Measurements from ENCODE around the gene NEDD9.

Gene NEDD9

GRCh38 chr6:11149551-11149950 lies 82.9 kb downstream of the NEDD9 start:
- H3K4me3 ChIP-seq (ENCODE audit: low read depth, low read length) = no peak overlapping the region

GRCh38 chr6:11146117-11146826 lies 86.2 kb downstream of the NEDD9 start:
- no peak overlapping the region for H3K4me3 ChIP-seq (ENCODE audit: low read depth, low read length)

DNA sequence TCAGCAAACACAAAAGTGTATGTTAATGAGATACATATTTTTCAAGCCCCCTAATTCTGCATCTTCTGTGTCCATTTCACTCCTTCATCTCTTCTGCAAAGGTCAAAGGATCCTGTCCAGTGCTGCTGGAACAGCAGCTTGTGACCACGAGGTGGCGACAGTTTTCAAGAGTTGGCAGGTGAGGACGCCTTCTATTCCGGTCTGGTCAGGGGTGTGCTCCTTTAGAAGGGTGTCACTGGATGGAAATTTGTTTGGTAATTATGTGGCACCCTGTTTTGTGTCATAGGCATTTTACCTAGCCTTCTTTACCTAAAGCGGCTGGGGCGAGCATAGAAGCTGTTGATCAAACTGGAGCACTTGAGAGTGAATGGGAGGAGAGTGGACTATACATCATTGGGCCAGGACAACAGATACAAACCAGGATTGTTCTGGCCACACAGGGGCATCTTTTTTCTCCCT lies 88.0 kb downstream of the NEDD9 start:
- no peak overlapping the region for H3K4me3 ChIP-seq (ENCODE audit: low read depth, low read length)

GRCh38 chr6:11143394-11144371 lies 88.8 kb downstream of the NEDD9 start:
- H3K4me3 ChIP-seq (ENCODE audit: low read depth, low read length) = no peak overlapping the region

- H3K4me3 ChIP-seq (ENCODE audit: low read depth, low read length) = no peak overlapping the region
Measured at GRCh38 chr6:11142296-11143027, 90.0 kb downstream of the NEDD9 start.

DNA sequence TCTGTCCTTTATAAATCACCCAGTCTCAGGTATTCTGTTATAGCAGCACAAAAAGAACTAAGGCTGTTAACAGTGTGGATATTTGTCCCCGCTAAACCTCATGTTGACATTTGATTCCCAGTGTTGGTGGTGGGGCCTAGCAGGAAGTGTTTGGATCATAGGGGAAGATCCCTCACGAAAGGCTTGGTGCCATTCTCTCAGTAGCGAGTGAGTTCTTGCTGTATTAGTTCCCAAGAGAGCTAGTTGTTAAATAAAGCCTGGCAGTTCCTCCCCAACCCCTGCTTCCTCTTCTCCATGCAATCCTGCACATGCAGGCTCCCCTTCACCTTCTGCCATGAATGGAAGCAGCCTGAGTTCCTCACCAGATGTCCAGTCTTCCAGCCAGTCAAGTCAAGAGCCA lies 91.2 kb downstream of the NEDD9 start:
- no peak overlapping the region for H3K4me3 ChIP-seq (ENCODE audit: low read depth, low read length)

DNA sequence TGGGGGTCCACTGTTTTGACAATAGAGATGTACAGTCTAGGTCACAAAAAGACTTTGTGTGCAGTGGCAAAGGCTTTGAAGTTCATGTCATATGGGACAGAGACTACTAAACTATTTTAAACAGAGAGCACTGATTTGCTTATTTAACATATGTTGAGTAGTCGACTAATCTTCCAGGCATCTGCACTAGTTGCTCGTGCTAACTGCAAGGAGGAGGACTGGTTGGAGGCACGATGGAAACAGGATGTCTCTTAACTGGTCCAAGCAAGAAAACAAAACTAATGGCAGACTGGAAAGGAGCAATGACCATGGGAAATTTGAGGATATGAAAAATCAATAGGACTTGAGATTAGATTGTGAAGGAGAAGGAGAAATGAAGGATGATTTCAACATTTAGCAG lies 92.4 kb downstream of the NEDD9 start:
- no peak overlapping the region for H3K4me3 ChIP-seq (ENCODE audit: low read depth, low read length)

DNA sequence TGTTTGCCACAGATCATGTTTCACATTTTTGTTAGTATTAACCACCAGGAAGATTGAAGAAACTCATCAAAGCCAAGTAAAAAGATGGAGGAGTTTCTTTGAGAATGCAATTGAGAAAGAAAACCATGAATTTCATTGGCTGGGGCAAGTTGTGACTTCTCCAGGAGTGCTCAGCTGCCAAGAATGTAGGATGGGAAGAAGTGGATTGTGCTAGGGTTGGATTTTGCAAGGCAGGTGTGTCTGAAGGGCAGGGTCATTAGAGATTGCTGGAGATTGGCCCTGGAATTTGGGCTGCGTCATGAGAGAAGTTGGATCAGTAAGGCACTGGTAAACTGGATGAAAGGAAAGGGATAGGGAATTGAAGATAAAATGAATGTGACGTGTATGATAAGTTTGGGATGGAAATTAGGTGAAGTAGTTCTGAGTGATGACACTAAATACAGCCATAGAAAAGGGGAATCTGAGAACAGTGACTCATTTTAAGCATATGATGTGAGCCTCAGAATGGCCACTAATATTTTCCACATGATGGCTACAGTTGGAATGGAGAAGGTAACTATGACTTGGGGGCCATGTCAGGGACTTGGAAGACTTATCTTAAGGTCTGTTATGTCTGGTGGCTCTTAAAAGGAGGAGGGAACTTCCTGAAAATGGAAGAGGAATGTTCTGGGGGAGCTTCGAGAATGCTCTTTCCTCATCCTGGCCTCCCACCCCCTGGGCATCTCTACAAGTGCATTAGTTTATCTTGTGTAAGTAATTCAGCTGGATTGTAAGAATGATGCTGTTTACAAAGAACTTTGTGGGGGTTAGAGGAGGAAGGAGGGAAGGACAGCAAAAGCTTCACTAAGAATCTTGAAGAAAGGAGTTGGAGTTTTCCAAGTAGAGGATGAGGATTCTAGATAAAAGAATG lies 93.2 kb downstream of the NEDD9 start:
- no peak overlapping the region for H3K4me3 ChIP-seq (ENCODE audit: low read depth, low read length)

GRCh38 chr6:11136809-11137208 lies 95.7 kb downstream of the NEDD9 start:
- no peak overlapping the region for H3K4me3 ChIP-seq (ENCODE audit: low read depth, low read length)

All from iPS-11a (cell line).